ENCODE data around the gene EPC2. TPM values are rescaled to one million over a fixed set of nuclear protein-coding genes. Genes with fewer than 3 reads are reported as not detected.

The EPC2 gene
- total and polyA plus RNA-seq, 2 donors (not counting 1 experiment from before 2014, with no cell fraction given): 18.0 to 72.3 TPM

- POLR2A ChIA-PET: no interaction called here
- Histone ChIP-seq H3K4me1 (ENCODE audit: control insufficient read depth in 2 of 2, insufficient read depth in 2 of 2, low read length in 2 of 2) (peaks cover 14 to 26% of the 10 kb centered on the region in 2 donors), H2AFZ (ENCODE audit: insufficient read depth, low read depth, low read length, poor library complexity, severe bottlenecking) (no peak overlapping the region), H3K27me3 (replicated peaks in 1 of 4; ENCODE audit: control extremely low read depth in 1 of 4, control insufficient read depth in 3 of 4, insufficient read depth in 4 of 4, low read length in 3 of 4) (no peaks in the 10 kb centered on the region), H3K27ac (ENCODE audit: low read length in 2 of 2) (no peak overlapping the region), H3K79me2 (ENCODE audit: control insufficient read depth, insufficient read depth, low read length) (peaks cover 96% of the 10 kb centered on the region), H3K4me3 (ENCODE audit: control extremely low read depth in 1 of 5, extremely low read depth in 1 of 5, insufficient read depth in 1 of 5, low read depth in 2 of 5, low read length in 4 of 5) (no peak overlapping the region), H3K36me3 (replicated peaks in 1 of 2; ENCODE audit: control extremely low read depth in 1 of 2, control insufficient read depth in 1 of 2, extremely low read depth in 1 of 2, insufficient read depth in 2 of 2, low read length in 1 of 2) (peaks cover 0 to 3% of the 10 kb centered on the region in 2 experiments), H3K9ac (ENCODE audit: low read length) (no peak overlapping the region), H4K20me1 (ENCODE audit: control insufficient read depth, insufficient read depth, low read length, poor library complexity, severe bottlenecking) (peaks cover 90% of the 10 kb centered on the region), H3K4me2 (replicated peaks; ENCODE audit: low read depth, low read length, poor library complexity, severe bottlenecking) (peak overlapping the region; percentile 10), H3K9me3 (ENCODE audit: control extremely low read depth in 1 of 3, control insufficient read depth in 2 of 3, insufficient read depth in 1 of 3, low read length in 2 of 3) (peaks cover 3 to 11% (median 11%) of the 10 kb centered on the region in 3 donors)
- Mint-ChIP-seq H3K27me3 (no peaks in the 10 kb centered on the region), H3K9me3 (ENCODE audit: insufficient read depth) (peaks cover 3% of the 10 kb centered on the region), H3K4me3 (peak overlapping the region; percentile 38), H3K27ac (no peak overlapping the region), H3K4me1 (peaks cover 56% of the 10 kb centered on the region)
- peak; percentile 51 for ATAC-seq (ENCODE audit: low read depth)
- TF ChIP-seq EZH2 (IDR thresholded peaks at IDR 0.05; ENCODE audit: borderline replicate concordance, insufficient read depth, low read depth, low read length, poor library complexity, severe bottlenecking) (no peak), CTCF (IDR thresholded peaks at IDR 0.05) (peak; percentile 78)
- WGBS (ENCODE audit: insufficient coverage): 100% methylated on average over 1 of the region's 2 CpGs
- peak; percentile 63 for DNase-seq
- intact Hi-C loops (cut with micrococcal nuclease): no loop called here
- CTCF ChIA-PET: interaction anchor here (1.0 kb wide), 1 partner anchor 166 kb away, joined by 3 read pairs; no protein-coding TSS in a partner anchor
Measured at GRCh38 chr2:148674063-148675020, 29.8 kb downstream of the EPC2 start.

- peaks cover 3% of the 10 kb centered on the region for H3K9me3 Mint-ChIP-seq (ENCODE audit: insufficient read depth)
- H3K9me3 ChIP-seq (ENCODE audit: control extremely low read depth in 1 of 3, control insufficient read depth in 2 of 3, insufficient read depth in 1 of 3, low read length in 2 of 3): peaks cover 3 to 11% (median 11%) of the 10 kb centered on the region in 3 donors
- no peak overlapping the region for H3K27ac ChIP-seq (ENCODE audit: low read length in 2 of 2)
- POLR2A ChIA-PET: no interaction called here
- no peak overlapping the region for H3K4me2 ChIP-seq (replicated peaks; ENCODE audit: low read depth, low read length, poor library complexity, severe bottlenecking)
- peaks cover 51% of the 10 kb centered on the region for H3K4me1 Mint-ChIP-seq
- H3K4me3 ChIP-seq (ENCODE audit: control extremely low read depth in 1 of 5, extremely low read depth in 1 of 5, insufficient read depth in 1 of 5, low read depth in 2 of 5, low read length in 4 of 5): no peak overlapping the region
- intact Hi-C loops (cut with micrococcal nuclease): loop anchor here (2.0 kb wide), 1 partner anchor 15 kb away; no protein-coding TSS in a partner anchor
- CTCF ChIA-PET: interaction anchor here (0.7 to 1.6 kb wide), 2 partner anchors 12 to 117 kb away, joined by 3 to 4 read pairs; no protein-coding TSS in a partner anchor
- H3K4me1 ChIP-seq (ENCODE audit: control insufficient read depth in 2 of 2, insufficient read depth in 2 of 2, low read length in 2 of 2): peaks cover 8 to 15% of the 10 kb centered on the region in 2 donors
- H3K79me2 ChIP-seq (ENCODE audit: control insufficient read depth, insufficient read depth, low read length): peaks cover 96% of the 10 kb centered on the region
- H3K36me3 ChIP-seq (replicated peaks in 1 of 2; ENCODE audit: control extremely low read depth in 1 of 2, control insufficient read depth in 1 of 2, extremely low read depth in 1 of 2, insufficient read depth in 2 of 2, low read length in 1 of 2): peaks cover 0 to 3% of the 10 kb centered on the region in 2 experiments
- H3K9ac ChIP-seq (ENCODE audit: low read length): no peak overlapping the region
- no peak overlapping the region for H3K27ac Mint-ChIP-seq
- H3K27me3 ChIP-seq (replicated peaks in 1 of 4; ENCODE audit: control extremely low read depth in 1 of 4, control insufficient read depth in 3 of 4, insufficient read depth in 4 of 4, low read length in 3 of 4): no peaks in the 10 kb centered on the region
- no CpG with 5 or more reads among the region's 4 CpGs for WGBS (ENCODE audit: insufficient coverage)
- peaks cover 90% of the 10 kb centered on the region for H4K20me1 ChIP-seq (ENCODE audit: control insufficient read depth, insufficient read depth, low read length, poor library complexity, severe bottlenecking)
- no peaks in the 10 kb centered on the region for H3K27me3 Mint-ChIP-seq
- no peak for TF ChIP-seq CTCF (IDR thresholded peaks at IDR 0.05)
- no peak for TF ChIP-seq EZH2 (IDR thresholded peaks at IDR 0.05; ENCODE audit: borderline replicate concordance, insufficient read depth, low read depth, low read length, poor library complexity, severe bottlenecking)
- H2AFZ ChIP-seq (ENCODE audit: insufficient read depth, low read depth, low read length, poor library complexity, severe bottlenecking): no peak overlapping the region
- ATAC-seq (ENCODE audit: low read depth): no peak
- H3K4me3 Mint-ChIP-seq: no peak overlapping the region
- DNase-seq: no peak
Measured at GRCh38 chr2:148675708-148676107, 31.2 kb downstream of the EPC2 start.
